HG03039 (cell line): ENCODE results near the gene PCYOX1L.

Experiments used
- ATAC-seq: cut with Tn5 transposase; IDR thresholded peaks from one replicate; pipeline ENCODE4 v1.9.1; 2021; ENCODE audit warnings: mild to moderate bottlenecking, moderate library complexity; ENCODE audit not compliant: unreplicated experiment

Gene PCYOX1L

GRCh38 chr5:149333711-149334443, 24.0 kb upstream of the PCYOX1L start:
- no peak for ATAC-seq

- no peak for ATAC-seq
Observed at GRCh38 chr5:149337736-149338135, 20.1 kb upstream of the PCYOX1L start.

GRCh38 chr5:149338364-149338763, 19.5 kb upstream of the PCYOX1L start:
- ATAC-seq = no peak

GRCh38 chr5:149340920-149341319, 16.9 kb upstream of the PCYOX1L start:
- no peak for ATAC-seq

GRCh38 chr5:149341876-149342275, 16.0 kb upstream of the PCYOX1L start:
- no peak for ATAC-seq

GRCh38 chr5:149344151-149344550, 13.7 kb upstream of the PCYOX1L start:
- no peak for ATAC-seq

- ATAC-seq = peak; percentile 98
Observed at GRCh38 chr5:149345147-149345891, 12.5 kb upstream of the PCYOX1L start, which contains the start of gene GRPEL2. Gene GRPEL2 (plus strand): TSS chr5:149345499. CDS start chr5:149345540, 41 bp downstream.

GRCh38 chr5:149345892-149346222, 12.0 kb upstream of the PCYOX1L start:
- ATAC-seq = no peak

GRCh38 chr5:149348518-149348917, 9.3 kb upstream of the PCYOX1L start:
- no peak for ATAC-seq

GRCh38 chr5:149349382-149349781, 8.5 kb upstream of the PCYOX1L start:
- ATAC-seq = no peak

GRCh38 chr5:149352169-149352568, 5.7 kb upstream of the PCYOX1L start:
- no peak for ATAC-seq

- ATAC-seq = no peak
Observed at GRCh38 chr5:149353911-149354310, 3.9 kb upstream of the PCYOX1L start.

GRCh38 chr5:149355688-149356087, 2.2 kb upstream of the PCYOX1L start:
- no peak for ATAC-seq

- ATAC-seq = no peak
Observed at GRCh38 chr5:149356391-149356790, 1.5 kb upstream of the PCYOX1L start.

- peak; percentile 3 for ATAC-seq
Observed at GRCh38 chr5:149358294-149358651, 427 bp downstream of the PCYOX1L start.

- ATAC-seq = no peak
Observed at GRCh38 chr5:149358868-149359495, 1.1 kb downstream of the PCYOX1L start.

- no peak for ATAC-seq
Observed at GRCh38 chr5:149360272-149360671, 2.4 kb downstream of the PCYOX1L start.

- no peak for ATAC-seq
Observed at GRCh38 chr5:149362541-149362940, 4.7 kb downstream of the PCYOX1L start.

- no peak for ATAC-seq
Observed at GRCh38 chr5:149363358-149363757, 5.5 kb downstream of the PCYOX1L start.

GRCh38 chr5:149363936-149364335, 6.1 kb downstream of the PCYOX1L start:
- ATAC-seq = no peak

- no peak for ATAC-seq
Observed at GRCh38 chr5:149364719-149365118, 6.9 kb downstream of the PCYOX1L start.

- ATAC-seq = no peak
Observed at GRCh38 chr5:149365418-149365817, 7.6 kb downstream of the PCYOX1L start.
